Stimulated activated memory B cell treated with anti-CD40 and anti-IgM and Interleukin-4, amounts not matched to agents 10 μg/mL and 1 μg/mL and 100 μg/mL, for 72 hours (primary cell): ENCODE data around the gene SPATA20.

Experiments used
- ATAC-seq: fragments of 150-1000 bp; cut with Tn5 transposase; 2 replicates; pipeline ENCODE4 v1.10.0; 2021
- H3K27ac Mint-ChIP-seq: one replicate; pipeline ENCODE4 v1.8.0; 2022; ENCODE audit warnings: mild to moderate bottlenecking, mixed read lengths
- H3K27me3 Mint-ChIP-seq: one replicate; pipeline ENCODE4 v1.8.0; 2022; ENCODE audit warnings: mixed read lengths
- H3K36me3 Mint-ChIP-seq: one replicate; pipeline ENCODE4 v1.8.0; 2022; ENCODE audit warnings: mixed read lengths
- H3K4me1 Mint-ChIP-seq: one replicate; pipeline ENCODE4 v1.8.0; 2022; ENCODE audit warnings: mixed read lengths
- H3K4me3 Mint-ChIP-seq: one replicate; pipeline ENCODE4 v1.8.0; 2022; ENCODE audit warnings: mild to moderate bottlenecking, moderate library complexity, mixed read lengths
- H3K9me3 Mint-ChIP-seq: one replicate; pipeline ENCODE4 v1.8.0; 2022; ENCODE audit warnings: mixed read lengths

SPATA20 gene

DNA sequence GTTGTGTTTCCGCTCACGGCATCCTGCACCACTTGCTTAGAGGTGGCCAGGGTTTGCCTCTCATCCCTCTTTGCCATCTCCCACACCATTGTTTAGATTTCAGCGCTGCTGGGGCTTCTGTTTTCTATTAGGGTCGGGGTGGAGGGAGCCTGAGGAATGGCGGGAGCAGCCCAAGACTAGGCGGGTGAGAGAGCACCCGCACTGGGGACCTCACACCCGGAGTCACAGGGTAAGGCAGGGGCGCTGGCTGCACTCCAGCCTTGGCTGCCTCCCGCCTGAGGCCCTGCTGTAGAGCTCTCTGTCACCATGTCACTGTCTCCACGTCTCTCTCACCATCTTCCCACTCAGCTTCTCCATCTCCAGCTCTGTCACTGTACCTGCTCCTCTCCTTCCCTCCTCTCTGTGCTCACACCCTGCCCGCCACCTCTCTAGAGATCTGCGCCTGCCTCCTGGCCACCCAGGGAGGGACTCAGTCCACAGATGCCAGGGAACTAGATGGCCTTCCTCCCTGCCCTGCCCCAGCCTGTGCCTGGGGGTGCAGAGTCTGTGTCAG, 54.9 kb downstream of the SPATA20 start:
- peaks cover 6% of the 10 kb centered on the region for H3K4me1 Mint-ChIP-seq
- H3K4me3 Mint-ChIP-seq = no peak overlapping the region
- H3K36me3 Mint-ChIP-seq = no peaks in the 10 kb centered on the region
- H3K9me3 Mint-ChIP-seq = no peaks in the 10 kb centered on the region
- peaks cover 79% of the 10 kb centered on the region for H3K27me3 Mint-ChIP-seq
- no peak for ATAC-seq
- no peak overlapping the region for H3K27ac Mint-ChIP-seq

DNA sequence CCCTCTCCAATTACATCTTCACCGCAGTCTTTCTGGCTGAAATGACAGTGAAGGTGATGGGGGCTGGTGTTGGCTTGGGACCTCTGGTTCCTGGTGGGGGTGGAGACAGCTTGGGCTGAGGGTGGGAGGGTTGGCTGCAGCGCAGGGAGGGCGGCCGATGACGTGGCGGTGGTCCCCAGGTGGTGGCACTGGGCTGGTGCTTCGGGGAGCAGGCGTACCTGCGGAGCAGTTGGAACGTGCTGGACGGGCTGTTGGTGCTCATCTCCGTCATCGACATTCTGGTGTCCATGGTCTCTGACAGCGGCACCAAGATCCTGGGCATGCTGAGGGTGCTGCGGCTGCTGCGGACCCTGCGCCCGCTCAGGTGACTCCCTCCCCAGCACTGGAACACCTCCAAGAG, 55.9 kb downstream of the SPATA20 start:
- H3K27me3 Mint-ChIP-seq = peaks cover 88% of the 10 kb centered on the region
- ATAC-seq = no peak
- H3K9me3 Mint-ChIP-seq = no peaks in the 10 kb centered on the region
- no peaks in the 10 kb centered on the region for H3K36me3 Mint-ChIP-seq
- no peak overlapping the region for H3K4me3 Mint-ChIP-seq
- no peak overlapping the region for H3K27ac Mint-ChIP-seq
- H3K4me1 Mint-ChIP-seq = peaks cover 6% of the 10 kb centered on the region

DNA sequence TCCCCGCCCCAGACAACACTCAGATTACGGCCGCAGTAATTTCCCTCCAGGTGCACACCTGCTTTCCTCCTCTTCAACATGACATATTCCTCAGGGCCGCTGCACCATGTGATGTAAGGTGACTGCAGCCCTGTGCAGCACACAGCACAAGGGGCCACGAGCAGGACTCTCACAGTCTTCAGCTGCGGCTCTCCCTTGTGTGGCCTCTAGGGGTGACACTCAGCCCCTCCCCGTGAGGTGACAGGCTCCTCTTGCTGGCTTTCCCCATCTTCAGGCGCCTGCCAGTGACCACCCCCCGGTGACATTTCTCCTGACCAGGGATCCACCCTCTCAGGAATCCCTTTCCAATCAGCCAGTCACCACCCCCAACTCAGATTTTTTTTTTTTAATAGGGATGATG, 56.4 kb downstream of the SPATA20 start:
- no peaks in the 10 kb centered on the region for H3K9me3 Mint-ChIP-seq
- peaks cover 6% of the 10 kb centered on the region for H3K4me1 Mint-ChIP-seq
- H3K36me3 Mint-ChIP-seq = no peaks in the 10 kb centered on the region
- peaks cover 91% of the 10 kb centered on the region for H3K27me3 Mint-ChIP-seq
- H3K4me3 Mint-ChIP-seq = no peak overlapping the region
- H3K27ac Mint-ChIP-seq = no peak overlapping the region
- no peak for ATAC-seq

DNA sequence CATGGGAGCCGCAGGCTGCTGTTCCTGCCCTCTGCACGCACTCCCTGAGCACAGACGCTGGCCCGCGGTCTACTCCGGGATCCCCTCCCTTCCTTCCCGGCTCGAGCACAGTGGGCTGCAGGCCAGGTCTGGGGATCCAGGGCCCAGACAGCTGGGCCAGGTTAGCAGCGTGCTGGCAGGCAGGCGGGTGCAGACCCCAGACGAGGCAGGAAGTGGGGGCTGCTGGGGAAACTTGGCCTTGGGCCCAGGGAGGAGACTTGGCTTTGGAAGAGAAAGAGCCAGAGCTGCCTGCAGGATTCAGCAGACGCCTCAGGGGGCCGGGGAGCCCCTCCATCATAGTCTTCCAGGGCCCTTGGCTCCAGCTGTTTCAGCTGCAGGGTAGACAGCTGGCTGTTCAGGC, 57.5 kb downstream of the SPATA20 start:
- Mint-ChIP-seq H3K27me3 (peaks cover 96% of the 10 kb centered on the region), H3K36me3 (no peaks in the 10 kb centered on the region), H3K27ac (no peak overlapping the region), H3K4me3 (no peak overlapping the region), H3K9me3 (no peaks in the 10 kb centered on the region), H3K4me1 (no peaks in the 10 kb centered on the region)
- ATAC-seq = no peak

DNA sequence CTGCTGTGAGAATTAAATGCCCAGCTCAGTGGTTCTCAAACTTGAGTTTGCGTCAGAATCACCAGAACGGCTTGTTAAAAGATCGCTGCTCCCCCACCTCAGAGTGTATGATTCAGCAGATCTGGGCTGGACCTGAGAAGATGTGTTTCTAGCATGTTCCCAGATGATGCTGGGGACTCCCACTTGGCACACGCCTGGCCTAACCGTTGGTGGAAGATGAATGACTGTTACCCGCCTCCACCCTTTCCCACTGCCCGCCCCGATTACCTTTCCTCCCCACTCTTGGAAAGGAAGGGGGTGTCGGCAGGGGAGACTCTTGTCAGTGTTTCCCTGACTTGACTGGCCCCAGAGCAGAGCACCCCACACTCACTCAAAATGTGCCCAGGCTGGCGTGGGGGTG, 58.5 kb downstream of the SPATA20 start:
- H3K9me3 Mint-ChIP-seq = no peaks in the 10 kb centered on the region
- H3K27me3 Mint-ChIP-seq = peaks cover 96% of the 10 kb centered on the region
- no peaks in the 10 kb centered on the region for H3K36me3 Mint-ChIP-seq
- H3K27ac Mint-ChIP-seq = no peak overlapping the region
- no peaks in the 10 kb centered on the region for H3K4me1 Mint-ChIP-seq
- H3K4me3 Mint-ChIP-seq = no peak overlapping the region
- ATAC-seq = no peak
